PC-9 (cell line): Measurements from ENCODE around the gene TBCB.

Experiments used
- EZH2 ChIP-seq: fragments of 200-600 bp; sonication (generic); IDR thresholded peaks from 2 replicates; pipeline ENCODE4 v1.8.0; 2017; ENCODE audit warnings: antibody characterized with exemption, low read depth
- TF ChIP-seq, protein P1 (sequence below): fragments of 200-600 bp; sonication (generic); conservative IDR thresholded peaks from 2 replicates; pipeline ENCODE4 v1.6.1; 2017; ENCODE audit warnings: mixed run types, antibody characterized with exemption, mild to moderate bottlenecking, moderate library complexity

DNA sequence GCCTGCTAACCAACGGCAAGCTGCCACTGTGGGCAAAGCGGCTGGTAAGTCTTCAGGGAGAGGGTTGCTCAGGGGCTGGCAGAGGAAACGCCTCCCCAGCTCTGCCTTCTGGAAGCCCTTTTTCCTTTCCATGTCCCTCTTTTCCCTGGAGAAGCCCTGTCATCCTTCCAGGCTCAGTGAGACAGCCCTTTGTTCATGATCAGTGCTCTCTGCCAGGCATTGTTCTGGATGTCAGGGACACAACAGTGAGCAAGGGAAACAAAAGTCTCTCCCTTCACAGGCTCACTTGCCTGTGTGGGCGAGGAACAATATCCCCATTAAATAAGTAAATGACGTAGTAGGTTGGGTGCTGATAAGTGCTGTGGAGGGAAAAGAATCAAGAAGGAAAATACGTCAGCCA lies 18.2 kb upstream of the TBCB start:
- TF ChIP-seq, protein P1, sequence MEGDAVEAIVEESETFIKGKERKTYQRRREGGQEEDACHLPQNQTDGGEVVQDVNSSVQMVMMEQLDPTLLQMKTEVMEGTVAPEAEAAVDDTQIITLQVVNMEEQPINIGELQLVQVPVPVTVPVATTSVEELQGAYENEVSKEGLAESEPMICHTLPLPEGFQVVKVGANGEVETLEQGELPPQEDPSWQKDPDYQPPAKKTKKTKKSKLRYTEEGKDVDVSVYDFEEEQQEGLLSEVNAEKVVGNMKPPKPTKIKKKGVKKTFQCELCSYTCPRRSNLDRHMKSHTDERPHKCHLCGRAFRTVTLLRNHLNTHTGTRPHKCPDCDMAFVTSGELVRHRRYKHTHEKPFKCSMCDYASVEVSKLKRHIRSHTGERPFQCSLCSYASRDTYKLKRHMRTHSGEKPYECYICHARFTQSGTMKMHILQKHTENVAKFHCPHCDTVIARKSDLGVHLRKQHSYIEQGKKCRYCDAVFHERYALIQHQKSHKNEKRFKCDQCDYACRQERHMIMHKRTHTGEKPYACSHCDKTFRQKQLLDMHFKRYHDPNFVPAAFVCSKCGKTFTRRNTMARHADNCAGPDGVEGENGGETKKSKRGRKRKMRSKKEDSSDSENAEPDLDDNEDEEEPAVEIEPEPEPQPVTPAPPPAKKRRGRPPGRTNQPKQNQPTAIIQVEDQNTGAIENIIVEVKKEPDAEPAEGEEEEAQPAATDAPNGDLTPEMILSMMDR = no peak
- no peak for TF ChIP-seq EZH2
